K562 (cell line): ENCODE results near the gene RINL.

ENCODE experiments used
- EZH2 ChIP-seq: IDR thresholded peaks from 2 replicates; pipeline ENCODE4 v1.6.1; 2012; ENCODE audit warnings: low read depth, mild to moderate bottlenecking, inconsistent platforms, low read length, borderline replicate concordance
- GABPB2 ChIP-seq: fragments of 250-450 bp; sonication (Bioruptor Pico); conservative IDR thresholded peaks from 2 replicates; pipeline ENCODE4 v1.5.1; 2021; ENCODE audit warnings: mild to moderate bottlenecking
- GATAD2B ChIP-seq: fragments of 450-650 bp; IDR thresholded peaks from 2 replicates; pipeline ENCODE4 v1.6.1; 2017; ENCODE audit warnings: mild to moderate bottlenecking, borderline replicate concordance
- HDAC6 ChIP-seq: IDR thresholded peaks from 2 replicates; pipeline ENCODE4 v1.6.1; 2012; ENCODE audit warnings: low read depth, mild to moderate bottlenecking, control low read depth, inconsistent platforms, low read length, moderate library complexity
- KLF6 ChIP-seq: fragments of 250-450 bp; sonication (Bioruptor Pico); IDR thresholded peaks from 2 replicates; pipeline ENCODE4 v1.4.0; 2020; ENCODE audit warnings: mild to moderate bottlenecking, moderate library complexity, borderline replicate concordance
- NFYB ChIP-seq: IDR thresholded peaks from 2 replicates; pipeline ENCODE4 v1.6.1; 2011; ENCODE audit warnings: mild to moderate bottlenecking, moderate library complexity; ENCODE audit not compliant: insufficient read length; ENCODE audit errors: extremely low read depth
- RAD21 ChIP-seq, 2 experiments: fragments of 250-450 bp in 1 of 2; fragments of 450-650 bp in 1 of 2; sonication (Bioruptor Pico) in 1 of 2; formaldehyde crosslinking in 1 of 2; IDR thresholded peaks in 1 of 2; conservative IDR thresholded peaks in 1 of 2; 2 replicates each; pipeline versions ENCODE4 v1.4.0 to v1.8.0; 2020 to 2022; ENCODE audit warnings: mild to moderate bottlenecking in 2 of 2, moderate library complexity in 1 of 2
- ZFX ChIP-seq: sonication (generic); formaldehyde crosslinking; IDR thresholded peaks from 2 replicates; pipeline ENCODE4 v1.8.0; 2022; ENCODE audit warnings: mild to moderate bottlenecking, missing genetic modification reagents, moderate library complexity
- TF ChIP-seq, protein P1 (sequence below), 3 experiments: IDR thresholded peaks in 2 of 3; conservative IDR thresholded peaks in 1 of 3; 2 replicates each; pipeline ENCODE4 v1.5.1; 2011 to 2012; ENCODE audit warnings: low read length in 3 of 3, mild to moderate bottlenecking in 3 of 3, control low read depth in 2 of 3, improper control_type of control experiment in 1 of 3, inconsistent platforms in 1 of 3, low read depth in 1 of 3, mixed read lengths in 1 of 3, moderate library complexity in 1 of 3; ENCODE audit not compliant: insufficient read depth in 2 of 3

GRCh38 chr19:38877781-38878574, at the start of gene RINL:
- no peak for TF ChIP-seq KLF6 (CRISPR knock-in tag)
- TF ChIP-seq RAD21 (CRISPR knock-in tag; conservative IDR thresholded peaks at IDR 0.05 in 1 of 2, IDR thresholded peaks at IDR 0.05 in 1 of 2): no peak
- TF ChIP-seq EZH2: no peak
- no peak for TF ChIP-seq NFYB
- TF ChIP-seq GABPB2 (CRISPR knock-in tag): no peak
- TF ChIP-seq ZFX (CRISPR knock-in tag): peak; percentile 71
- TF ChIP-seq, protein P1, sequence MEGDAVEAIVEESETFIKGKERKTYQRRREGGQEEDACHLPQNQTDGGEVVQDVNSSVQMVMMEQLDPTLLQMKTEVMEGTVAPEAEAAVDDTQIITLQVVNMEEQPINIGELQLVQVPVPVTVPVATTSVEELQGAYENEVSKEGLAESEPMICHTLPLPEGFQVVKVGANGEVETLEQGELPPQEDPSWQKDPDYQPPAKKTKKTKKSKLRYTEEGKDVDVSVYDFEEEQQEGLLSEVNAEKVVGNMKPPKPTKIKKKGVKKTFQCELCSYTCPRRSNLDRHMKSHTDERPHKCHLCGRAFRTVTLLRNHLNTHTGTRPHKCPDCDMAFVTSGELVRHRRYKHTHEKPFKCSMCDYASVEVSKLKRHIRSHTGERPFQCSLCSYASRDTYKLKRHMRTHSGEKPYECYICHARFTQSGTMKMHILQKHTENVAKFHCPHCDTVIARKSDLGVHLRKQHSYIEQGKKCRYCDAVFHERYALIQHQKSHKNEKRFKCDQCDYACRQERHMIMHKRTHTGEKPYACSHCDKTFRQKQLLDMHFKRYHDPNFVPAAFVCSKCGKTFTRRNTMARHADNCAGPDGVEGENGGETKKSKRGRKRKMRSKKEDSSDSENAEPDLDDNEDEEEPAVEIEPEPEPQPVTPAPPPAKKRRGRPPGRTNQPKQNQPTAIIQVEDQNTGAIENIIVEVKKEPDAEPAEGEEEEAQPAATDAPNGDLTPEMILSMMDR (IDR thresholded peaks at IDR 0.05 in 2 of 3, conservative IDR thresholded peaks at IDR 0.05 in 1 of 3; ENCODE audit: insufficient read depth in 2 of 3, low read depth in 1 of 3, low read length in 3 of 3): no peak
- no peak for TF ChIP-seq GATAD2B
- TF ChIP-seq HDAC6: no peak
